Measurements from ENCODE around the gene PACSIN1. TPM values are rescaled to one million over a fixed set of nuclear protein-coding genes. Genes with fewer than 3 reads are reported as not detected.

Gene PACSIN1
- total and polyA plus RNA-seq, 4 donors = 0.03 to 0.17 (median 0.15) TPM

GRCh38 chr6:34463849-34464248 lies 2.0 kb upstream of the PACSIN1 start (continued):
- TF ChIP-seq HNF4G (IDR thresholded peaks at IDR 0.05) = no peak
- no peak for TF ChIP-seq FOXA1 (IDR thresholded peaks at IDR 0.05)

- H3K27ac ChIP-seq (ENCODE audit: low read depth in 1 of 2, low read length in 2 of 2) = no peak overlapping the region
- H3K9ac ChIP-seq (ENCODE audit: low read depth in 1 of 2, low read length in 2 of 2) = no peak overlapping the region
- H3K9me3 ChIP-seq (ENCODE audit: control insufficient read depth in 4 of 4, low read length in 3 of 4) = no peaks in the 10 kb centered on the region
- WGBS = 50% methylated on average over 28 of the region's 28 CpGs
- DNase-seq (ENCODE audit: low spot score) = no peak
- TF ChIP-seq YY1 (IDR thresholded peaks at IDR 0.05) = no peak
- TF ChIP-seq GABPA (IDR thresholded peaks at IDR 0.05 in 1 of 2, conservative IDR thresholded peaks at IDR 0.05 in 1 of 2) = no peak
- TF ChIP-seq EGR1 (IDR thresholded peaks at IDR 0.05; ENCODE audit: low read depth in 2 of 2) = no peak
- TF ChIP-seq RXRA (IDR thresholded peaks at IDR 0.05) = no peak
- no peak for TF ChIP-seq RAD21 (IDR thresholded peaks at IDR 0.05)
- no peak for TF ChIP-seq REST (IDR thresholded peaks at IDR 0.05)
- TF ChIP-seq TAF1 (conservative IDR thresholded peaks at IDR 0.05) = no peak
- peak overlapping the region in 1 of 3 donors; percentile 45 for H3K4me3 ChIP-seq (ENCODE audit: low read depth in 1 of 3, low read length in 3 of 3)
- peaks cover 0 to 4% (median 2%) of the 10 kb centered on the region in 4 donors for H3K27me3 ChIP-seq (ENCODE audit: control insufficient read depth in 4 of 4, insufficient read depth in 4 of 4, low read length in 3 of 4)
- peaks cover 0 to 11% (median 5%) of the 10 kb centered on the region in 4 donors for H3K4me1 ChIP-seq (ENCODE audit: control insufficient read depth in 4 of 4, insufficient read depth in 4 of 4, low read length in 3 of 4)
- H3K36me3 ChIP-seq (ENCODE audit: control insufficient read depth in 4 of 4, insufficient read depth in 3 of 4, low read depth in 1 of 4, low read length in 3 of 4) = no peaks in the 10 kb centered on the region
Measured at GRCh38 chr6:34466242-34467185, 638 bp downstream of the PACSIN1 start.

- H3K4me1 ChIP-seq (ENCODE audit: control insufficient read depth in 4 of 4, insufficient read depth in 4 of 4, low read length in 3 of 4) = peaks cover 0 to 11% (median 4%) of the 10 kb centered on the region in 4 donors
- peaks cover 0 to 4% (median 2%) of the 10 kb centered on the region in 4 donors for H3K27me3 ChIP-seq (ENCODE audit: control insufficient read depth in 4 of 4, insufficient read depth in 4 of 4, low read length in 3 of 4)
- no peak overlapping the region for H3K4me3 ChIP-seq (ENCODE audit: low read depth in 1 of 3, low read length in 3 of 3)
- 88% methylated on average over 4 of the region's 4 CpGs for WGBS
- no peaks in the 10 kb centered on the region for H3K9me3 ChIP-seq (ENCODE audit: control insufficient read depth in 4 of 4, low read length in 3 of 4)
- H3K27ac ChIP-seq (ENCODE audit: low read depth in 1 of 2, low read length in 2 of 2) = no peak overlapping the region
- H3K36me3 ChIP-seq (ENCODE audit: control insufficient read depth in 4 of 4, insufficient read depth in 3 of 4, low read depth in 1 of 4, low read length in 3 of 4) = no peaks in the 10 kb centered on the region
- H3K9ac ChIP-seq (ENCODE audit: low read depth in 1 of 2, low read length in 2 of 2) = no peak overlapping the region
- no peak for DNase-seq (ENCODE audit: low spot score)
- TF ChIP-seq HNF4G (IDR thresholded peaks at IDR 0.05) (no peak), RAD21 (IDR thresholded peaks at IDR 0.05) (no peak), NR2F2 (IDR thresholded peaks at IDR 0.05) (no peak), FOXA1 (IDR thresholded peaks at IDR 0.05) (no peak), SP1 (IDR thresholded peaks at IDR 0.05) (no peak), FOXA2 (IDR thresholded peaks at IDR 0.05) (no peak), CTCF (IDR thresholded peaks at IDR 0.05; ENCODE audit: low read depth, low read length, missing input control) (no peak), YY1 (IDR thresholded peaks at IDR 0.05) (no peak), MAX (IDR thresholded peaks at IDR 0.05) (no peak), ATF3 (IDR thresholded peaks at IDR 0.05) (no peak), EGR1 (IDR thresholded peaks at IDR 0.05; ENCODE audit: low read depth in 2 of 2) (no peak), JUND (IDR thresholded peaks at IDR 0.05) (no peak), GABPA (IDR thresholded peaks at IDR 0.05 in 1 of 2, conservative IDR thresholded peaks at IDR 0.05 in 1 of 2) (no peak), RXRA (IDR thresholded peaks at IDR 0.05) (no peak), ZBTB33 (IDR thresholded peaks at IDR 0.05) (no peak), TAF1 (conservative IDR thresholded peaks at IDR 0.05) (no peak)
Measured at GRCh38 chr6:34468378-34468892, 2.6 kb downstream of the PACSIN1 start.
